Fibroblast of pulmonary artery (primary cell): ENCODE measurements around the gene FAM111A.
A peak's percentile ranks its signal among the peaks of the same experiment; 100 is the strongest.

Experiments used
- DNase-seq: peaks from one replicate; pipeline ENCODE4 v3.0.0-alpha.2; 2010; ENCODE audit warnings: low read depth
- H3K4me3 ChIP-seq: replicated peaks from 2 replicates; pipeline ENCODE4 v1.5.1; 2011; ENCODE audit warnings: low read depth, mild to moderate bottlenecking, control low read depth, low read length, moderate library complexity
- CTCF ChIP-seq: IDR thresholded peaks from 2 replicates; pipeline ENCODE4 v1.5.1; 2011; ENCODE audit warnings: mild to moderate bottlenecking, control low read depth, low read length, inconsistent platforms; ENCODE audit errors: missing control alignments

FAM111A gene

GRCh38 chr11:59137190-59137589, 5.5 kb upstream of the FAM111A start:
- TF ChIP-seq CTCF, result no peak
- H3K4me3 ChIP-seq, result no peak overlapping the region

GRCh38 chr11:59138643-59139042, 4.0 kb upstream of the FAM111A start:
- TF ChIP-seq CTCF, result no peak
- DNase-seq, result no peak
- no peak overlapping the region for H3K4me3 ChIP-seq

More at GRCh38 chr11:59137190-59137589, 5.5 kb upstream of the FAM111A start:
- no peak for DNase-seq

- H3K4me3 ChIP-seq, result no peak overlapping the region
- no peak for TF ChIP-seq CTCF
- DNase-seq, result no peak
Measured at GRCh38 chr11:59141191-59141590, 1.5 kb upstream of the FAM111A start.

GRCh38 chr11:59141673-59142460, 789 bp upstream of the FAM111A start:
- no peak for TF ChIP-seq CTCF
- peak; percentile 13 for DNase-seq
- peak overlapping the region; percentile 69 for H3K4me3 ChIP-seq

GRCh38 chr11:59144096-59144495, 1.4 kb downstream of the FAM111A start:
- no peak for TF ChIP-seq CTCF
- peak overlapping the region; percentile 69 for H3K4me3 ChIP-seq

GRCh38 chr11:59144579-59145345, 2.1 kb downstream of the FAM111A start:
- no peak for TF ChIP-seq CTCF
- peak overlapping the region; percentile 69 for H3K4me3 ChIP-seq
- DNase-seq, result peak; percentile 83

More at GRCh38 chr11:59144096-59144495, 1.4 kb downstream of the FAM111A start:
- DNase-seq, result no peak
